ENCODE data around the gene SFXN5. TPM values are rescaled to one million over a fixed set of nuclear protein-coding genes. Genes with fewer than 3 reads are reported as not detected.

Gene SFXN5
- total and polyA plus RNA-seq, 2 of the 4 experiments (the other 2 are of a cell fraction): 8.6 to 17.0 TPM

GRCh38 chr2:73022024-73022568 lies 49.4 kb downstream of the SFXN5 start:
- WGBS, 2 experiments (ENCODE audit: extremely low coverage in 2 of 2, insufficient read length in 1 of 2): 83% methylated on average over 3 of the region's 4 CpGs; no CpG with 5 or more reads in 1 of the 2 experiments

More at GRCh38 chr2:73022024-73022568, 49.4 kb downstream of the SFXN5 start:
- no peak overlapping the region; the same call in 1 of the 2 replicates for H3K9ac ChIP-seq (ENCODE audit: low read depth, low read length)
- peak overlapping the region; percentile 12; the same call in 1 of the 2 replicates for H2AK5ac ChIP-seq (ENCODE audit: low read depth, low read length)
- BruUV-seq (replicated peaks): no TSS peak
- H2AFZ ChIP-seq (replicated peaks; ENCODE audit: low read length, poor library complexity): no peak overlapping the region
- peak overlapping the region; percentile 56; the same call in 1 of the 2 replicates for H3K18ac ChIP-seq (ENCODE audit: low read depth, low read length)
- POLR2A ChIA-PET (ENCODE audit: unreplicated experiment): no interaction called here
- no peak overlapping the region; the same call in 1 of the 2 replicates for H2BK20ac ChIP-seq (ENCODE audit: low read depth, low read length)
- DNase-seq (no peak), ATAC-seq (ENCODE audit: low read depth) (no peak)
- H2BK15ac ChIP-seq (ENCODE audit: low read depth, low read length): no peak overlapping the region
- no peak overlapping the region for H3K4me3 ChIP-seq (ENCODE audit: insufficient read depth, low read depth, low read length)
- peak overlapping the region; percentile 55 for H3K4ac ChIP-seq (ENCODE audit: low read depth, low read length)
- no peak overlapping the region for H3K56ac ChIP-seq (ENCODE audit: extremely low read depth, insufficient read depth, low read length)
- peak overlapping the region; percentile 3; the same call in 1 of the 2 replicates for H4K91ac ChIP-seq (ENCODE audit: insufficient read depth, low read depth, low read length)
- peaks cover 2% of the 10 kb centered on the region; the same call in 1 of the 2 replicates for H3K36me3 ChIP-seq (ENCODE audit: control insufficient read depth, insufficient read depth, low read length)
- H3K9me3 ChIP-seq (ENCODE audit: control insufficient read depth, insufficient read depth, low read length): no peaks in the 10 kb centered on the region
- in situ Hi-C loops (cut with MboI; ENCODE audit: low sequenced_read_pairs) (no loop called here), dilution Hi-C loops (cut with HindIII; ENCODE audit: low sequenced_read_pairs, unreplicated experiment) (no loop called here), intact Hi-C loops (cut with micrococcal nuclease) (loop anchor here (5.0 kb wide), 1 partner anchor 40 kb away; no protein-coding TSS in a partner anchor)
- peaks cover 0 to 8% of the 10 kb centered on the region in 2 experiments; a peak in 2 of 4 replicates for H3K79me1 ChIP-seq (ENCODE audit: low read depth in 1 of 2, low read length in 2 of 2)
- no peak overlapping the region for H4K5ac ChIP-seq (ENCODE audit: low read depth, low read length)
- H2BK120ac ChIP-seq (ENCODE audit: low read depth, low read length): peak overlapping the region; percentile 47
- H3K23ac ChIP-seq (ENCODE audit: low read depth, low read length): peak overlapping the region; percentile 4; the same call in 1 of the 2 replicates
- no peaks in the 10 kb centered on the region; the same call in 1 of the 2 replicates for H4K20me1 ChIP-seq (ENCODE audit: insufficient read depth, low read length)
- H3K9me1 ChIP-seq (ENCODE audit: insufficient read depth, low read length): peaks cover 12% of the 10 kb centered on the region
- CTCF ChIA-PET: no interaction called here
- H3K4me2 ChIP-seq (ENCODE audit: low read depth, low read length): no peak overlapping the region
- H2AK9ac ChIP-seq (replicated peaks; ENCODE audit: low read depth, low read length, poor library complexity): peak overlapping the region; percentile 23
- H3K14ac ChIP-seq (replicated peaks; ENCODE audit: low read depth, low read length): peak overlapping the region; percentile 10
- H3K27ac ChIP-seq (ENCODE audit: insufficient read depth, low read length): no peak overlapping the region
- H2BK5ac ChIP-seq (ENCODE audit: low read depth, low read length, poor library complexity, severe bottlenecking): no peak overlapping the region
- no peak for TF ChIP-seq BHLHE40 (IDR thresholded peaks at IDR 0.05; ENCODE audit: low read depth, low read length)
- no peak for TF ChIP-seq ELK1 (IDR thresholded peaks at IDR 0.05; ENCODE audit: borderline replicate concordance, low read depth, low read length)
- TF ChIP-seq NFE2L2 (IDR thresholded peaks at IDR 0.05; ENCODE audit: low read depth, low read length): no peak
- H3K4me1 ChIP-seq (ENCODE audit: control insufficient read depth, insufficient read depth, low read length): peaks cover 15% of the 10 kb centered on the region
- H3K27me3 ChIP-seq (ENCODE audit: control insufficient read depth, insufficient read depth, low read length): no peaks in the 10 kb centered on the region
- H4K8ac ChIP-seq (ENCODE audit: low read depth in 2 of 2, low read length in 2 of 2): peak overlapping the region in 1 of 2 experiments; percentile 20; a peak in 1 of 4 replicates

Data from IMR-90 (cell line).